Measurements from ENCODE around the gene TFAP2E.

TFAP2E gene

DNA sequence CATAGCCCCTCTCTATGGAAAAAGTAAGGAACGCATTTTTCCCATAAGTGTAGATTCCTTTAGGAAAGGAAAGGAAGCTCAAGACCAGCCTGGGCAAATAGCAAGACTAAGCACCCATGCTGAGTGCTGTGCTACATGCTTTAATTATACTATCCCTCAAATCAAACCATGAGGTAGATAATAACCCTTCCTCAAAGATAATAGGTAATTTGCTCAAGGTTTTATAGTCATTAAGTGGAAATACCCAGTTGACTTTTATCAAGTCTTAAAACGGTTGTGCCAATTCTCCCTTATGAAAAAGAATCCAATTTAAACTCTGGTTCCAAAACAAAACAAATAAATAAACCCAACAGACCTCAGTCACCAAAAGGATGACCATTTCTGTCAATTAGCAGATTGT, 19.3 kb upstream of the TFAP2E start:
- TF ChIP-seq GATA2 (IDR thresholded peaks at IDR 0.05; ENCODE audit: low read depth, low read length) (no peak), GATA3 (IDR thresholded peaks at IDR 0.05; ENCODE audit: low read depth, low read length) (no peak)

- TF ChIP-seq GATA2 (IDR thresholded peaks at IDR 0.05; ENCODE audit: low read depth, low read length) (no peak), GATA3 (IDR thresholded peaks at IDR 0.05; ENCODE audit: low read depth, low read length) (no peak)
Measured at GRCh38 chr1:35554266-35555211, 18.6 kb upstream of the TFAP2E start.

- TF ChIP-seq GATA3 (IDR thresholded peaks at IDR 0.05; ENCODE audit: low read depth, low read length) (no peak), GATA2 (IDR thresholded peaks at IDR 0.05; ENCODE audit: low read depth, low read length) (no peak)
Measured at GRCh38 chr1:35555212-35555584, 17.9 kb upstream of the TFAP2E start.

DNA sequence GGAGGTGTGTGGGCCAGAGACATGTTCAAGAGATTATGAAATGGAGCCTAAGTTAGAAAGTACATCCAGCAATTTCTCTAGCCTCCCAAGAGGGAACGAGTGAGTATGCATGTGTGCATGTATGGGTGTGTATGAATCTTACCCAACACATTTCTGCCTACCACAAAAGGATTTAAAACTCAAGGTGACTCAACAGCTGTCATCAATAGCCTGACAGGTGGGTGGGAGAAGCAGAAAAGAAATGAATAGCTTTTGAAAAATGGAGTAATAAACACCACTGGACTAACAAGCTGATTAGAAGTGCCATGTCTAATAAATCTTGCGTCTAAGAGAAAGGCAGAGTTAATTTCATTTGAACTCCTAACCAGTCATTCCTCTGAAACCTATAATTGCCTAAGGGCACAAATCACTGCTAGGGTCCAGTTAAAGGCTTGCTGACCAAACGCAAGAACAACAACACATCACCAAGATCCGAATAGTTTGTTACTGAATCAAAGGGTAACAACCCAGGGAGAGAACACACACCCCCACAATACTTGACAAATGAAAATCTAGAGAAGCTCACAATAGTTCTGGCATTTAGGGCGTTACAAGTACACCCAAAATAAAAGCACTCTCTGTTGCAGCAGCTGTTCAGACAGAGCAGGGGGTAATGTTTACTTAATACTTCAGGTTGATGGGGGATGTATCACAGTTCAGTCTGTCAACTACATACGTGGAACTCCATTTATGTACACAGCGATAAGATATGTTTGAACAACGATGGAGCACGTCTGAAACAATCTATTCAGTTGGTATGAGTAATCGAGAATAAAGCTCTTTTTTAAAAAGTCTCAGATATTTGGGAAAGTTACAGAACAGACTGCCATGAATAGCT, 17.3 kb upstream of the TFAP2E start:
- TF ChIP-seq GATA3 (IDR thresholded peaks at IDR 0.05; ENCODE audit: low read depth, low read length) (no peak), GATA2 (IDR thresholded peaks at IDR 0.05; ENCODE audit: low read depth, low read length) (no peak)

GRCh38 chr1:35556484-35557117, 16.5 kb upstream of the TFAP2E start:
- no peak for TF ChIP-seq GATA3 (IDR thresholded peaks at IDR 0.05; ENCODE audit: low read depth, low read length)
- TF ChIP-seq GATA2 (IDR thresholded peaks at IDR 0.05; ENCODE audit: low read depth, low read length) = no peak

GRCh38 chr1:35557118-35557610, 15.9 kb upstream of the TFAP2E start, which contains the start of gene KIAA0319L:
KIAA0319L (minus strand) TSS chr1:35557403; CDS start chr1:35554491, 2,912 bp downstream.
- TF ChIP-seq GATA2 (IDR thresholded peaks at IDR 0.05; ENCODE audit: low read depth, low read length) (no peak), GATA3 (IDR thresholded peaks at IDR 0.05; ENCODE audit: low read depth, low read length) (no peak)

DNA sequence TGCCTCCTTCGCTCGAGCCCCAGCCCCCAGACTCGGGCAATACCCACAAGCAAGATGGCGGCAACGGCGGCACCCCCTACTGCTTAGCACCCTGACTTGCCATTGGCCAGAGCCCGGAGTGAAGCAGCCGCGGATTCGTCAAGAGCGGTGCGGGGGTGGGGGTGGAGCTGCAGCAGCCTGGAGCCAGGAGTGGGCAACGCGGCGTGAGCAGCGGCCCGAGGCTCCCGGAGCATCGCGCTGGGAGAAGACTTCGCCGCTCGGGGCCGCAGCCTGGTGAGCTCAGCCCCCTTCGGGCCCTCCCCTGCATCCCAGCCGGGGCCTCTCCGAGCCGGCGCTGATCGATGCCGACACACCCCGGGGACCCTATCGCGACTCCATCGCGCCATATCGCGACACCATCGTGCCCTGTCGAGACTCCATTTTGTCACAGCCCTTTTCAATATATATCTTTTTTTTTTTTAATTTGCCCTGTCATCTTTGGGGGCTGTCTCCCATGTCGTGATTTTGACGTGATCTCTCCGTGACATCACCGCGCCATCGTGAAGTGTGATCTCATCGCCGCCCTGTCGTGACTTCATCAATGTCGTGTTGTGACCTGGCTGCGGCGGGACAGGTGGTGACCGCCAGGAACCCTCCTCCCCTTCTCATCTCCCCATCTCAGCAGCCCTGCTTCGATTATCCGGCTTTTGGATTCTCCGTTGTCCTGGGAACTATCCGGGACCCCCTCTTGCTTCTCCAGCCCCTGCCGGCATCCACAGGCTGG, 15.3 kb upstream of the TFAP2E start, which contains the start of gene NCDN:
TSS of gene NCDN (plus strand) at position 189 of the 763 bp plus-strand sequence. CDS start at position 581, 392 bp downstream.
- TF ChIP-seq GATA2 (IDR thresholded peaks at IDR 0.05; ENCODE audit: low read depth, low read length) = no peak
- TF ChIP-seq GATA3 (IDR thresholded peaks at IDR 0.05; ENCODE audit: low read depth, low read length) = no peak

DNA sequence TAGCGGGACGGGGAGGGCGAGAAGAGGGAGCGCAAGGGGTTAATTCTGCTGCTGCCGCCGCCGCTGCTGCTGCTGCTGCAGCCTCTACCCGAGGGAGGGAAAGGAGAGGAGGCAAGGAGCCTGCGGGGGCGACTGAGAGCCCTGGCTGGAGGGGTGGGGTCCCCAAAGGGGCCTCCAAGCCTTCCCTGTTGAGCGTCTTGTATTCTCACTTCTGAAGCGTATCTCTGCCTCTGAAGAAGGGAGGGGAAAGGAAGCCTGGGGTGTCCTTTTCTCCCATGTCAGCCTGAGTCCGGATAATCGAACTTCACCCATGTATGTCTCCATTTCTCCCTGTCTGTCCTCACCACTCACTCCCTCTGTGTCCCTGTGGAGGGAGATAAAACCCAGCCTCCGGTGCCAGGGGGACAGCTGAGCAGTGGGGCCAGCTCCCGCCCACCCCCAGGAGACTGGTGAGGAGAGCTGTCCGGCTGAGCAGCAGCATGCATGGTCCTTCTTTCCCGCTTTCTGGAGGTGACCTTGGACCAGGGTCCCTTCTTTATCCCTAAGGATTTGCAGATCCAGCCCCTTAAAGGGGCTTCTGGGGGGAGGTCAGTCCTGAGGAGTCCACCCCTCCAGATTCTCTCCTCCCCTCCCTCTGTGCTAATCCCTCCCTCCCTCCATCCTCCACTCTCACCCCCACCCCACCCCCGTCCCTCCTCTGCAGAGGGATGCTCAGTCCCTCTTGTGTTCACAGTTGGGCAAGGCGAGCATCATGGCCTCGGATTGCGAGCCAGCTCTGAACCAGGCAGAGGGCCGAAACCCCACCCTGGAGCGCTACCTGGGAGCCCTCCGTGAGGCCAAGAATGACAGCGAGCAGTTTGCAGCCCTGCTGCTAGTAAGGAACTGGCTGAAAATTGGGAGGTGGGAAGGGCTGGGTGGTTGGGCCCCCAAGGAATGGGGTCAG, 14.5 kb upstream of the TFAP2E start:
- TF ChIP-seq GATA3 (IDR thresholded peaks at IDR 0.05; ENCODE audit: low read depth, low read length) = no peak
- no peak for TF ChIP-seq GATA2 (IDR thresholded peaks at IDR 0.05; ENCODE audit: low read depth, low read length)

GRCh38 chr1:35559317-35559944, 13.7 kb upstream of the TFAP2E start:
- TF ChIP-seq GATA2 (IDR thresholded peaks at IDR 0.05; ENCODE audit: low read depth, low read length) (no peak), GATA3 (IDR thresholded peaks at IDR 0.05; ENCODE audit: low read depth, low read length) (no peak)

DNA sequence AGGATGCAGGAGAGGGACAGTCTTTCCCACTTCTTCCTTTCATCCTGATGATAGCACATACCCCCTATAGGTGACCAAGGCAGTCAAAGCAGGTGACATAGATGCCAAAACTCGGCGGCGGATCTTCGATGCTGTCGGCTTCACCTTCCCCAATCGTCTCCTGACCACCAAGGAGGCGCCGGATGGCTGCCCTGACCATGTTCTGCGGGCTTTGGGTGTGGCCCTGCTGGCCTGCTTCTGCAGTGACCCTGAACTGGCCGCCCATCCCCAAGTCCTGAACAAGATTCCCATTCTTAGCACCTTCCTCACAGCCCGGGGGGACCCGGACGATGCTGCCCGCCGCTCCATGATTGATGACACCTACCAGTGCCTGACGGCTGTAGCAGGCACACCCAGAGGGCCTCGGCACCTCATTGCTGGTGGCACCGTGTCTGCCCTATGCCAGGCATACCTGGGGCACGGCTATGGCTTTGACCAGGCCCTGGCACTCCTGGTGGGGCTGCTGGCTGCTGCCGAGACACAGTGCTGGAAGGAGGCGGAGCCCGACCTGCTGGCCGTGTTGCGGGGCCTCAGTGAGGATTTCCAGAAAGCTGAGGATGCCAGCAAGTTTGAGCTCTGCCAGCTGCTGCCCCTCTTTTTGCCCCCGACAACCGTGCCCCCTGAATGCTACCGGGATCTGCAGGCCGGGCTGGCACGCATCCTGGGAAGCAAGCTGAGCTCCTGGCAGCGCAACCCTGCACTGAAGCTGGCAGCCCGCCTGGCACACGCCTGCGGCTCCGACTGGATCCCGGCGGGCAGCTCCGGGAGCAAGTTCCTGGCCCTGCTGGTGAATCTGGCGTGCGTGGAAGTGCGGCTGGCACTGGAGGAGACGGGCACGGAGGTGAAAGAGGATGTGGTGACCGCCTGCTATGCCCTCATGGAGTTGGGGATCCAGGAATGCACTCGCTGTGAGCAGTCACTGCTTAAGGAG, 12.6 kb upstream of the TFAP2E start:
- TF ChIP-seq GATA3 (IDR thresholded peaks at IDR 0.05; ENCODE audit: low read depth, low read length) (no peak), GATA2 (IDR thresholded peaks at IDR 0.05; ENCODE audit: low read depth, low read length) (no peak)
